Thoracic aorta endothelial cell (primary cell): ENCODE measurements around the gene CLNK. TPM values are rescaled to one million over a fixed set of nuclear protein-coding genes. Genes with fewer than 3 reads are reported as not detected.

Experiments
- total RNA-seq: library from RNA; depleted of rRNA; stranded (reverse); fragments of >200 nt; gene quantifications from 2 replicates; pipeline ENCODE4 v1.2.3, GENCODE V29; 2012

The CLNK gene, protein sequence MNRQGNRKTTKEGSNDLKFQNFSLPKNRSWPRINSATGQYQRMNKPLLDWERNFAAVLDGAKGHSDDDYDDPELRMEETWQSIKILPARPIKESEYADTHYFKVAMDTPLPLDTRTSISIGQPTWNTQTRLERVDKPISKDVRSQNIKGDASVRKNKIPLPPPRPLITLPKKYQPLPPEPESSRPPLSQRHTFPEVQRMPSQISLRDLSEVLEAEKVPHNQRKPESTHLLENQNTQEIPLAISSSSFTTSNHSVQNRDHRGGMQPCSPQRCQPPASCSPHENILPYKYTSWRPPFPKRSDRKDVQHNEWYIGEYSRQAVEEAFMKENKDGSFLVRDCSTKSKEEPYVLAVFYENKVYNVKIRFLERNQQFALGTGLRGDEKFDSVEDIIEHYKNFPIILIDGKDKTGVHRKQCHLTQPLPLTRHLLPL
- not detected in 2 replicates for total RNA-seq

GRCh38 chr4:10684631-10685030, at the start of gene CLNK:
TSS of gene CLNK (minus strand) at chr4:10684768. CDS start at chr4:10667869, 16,899 bp downstream.

DNA sequence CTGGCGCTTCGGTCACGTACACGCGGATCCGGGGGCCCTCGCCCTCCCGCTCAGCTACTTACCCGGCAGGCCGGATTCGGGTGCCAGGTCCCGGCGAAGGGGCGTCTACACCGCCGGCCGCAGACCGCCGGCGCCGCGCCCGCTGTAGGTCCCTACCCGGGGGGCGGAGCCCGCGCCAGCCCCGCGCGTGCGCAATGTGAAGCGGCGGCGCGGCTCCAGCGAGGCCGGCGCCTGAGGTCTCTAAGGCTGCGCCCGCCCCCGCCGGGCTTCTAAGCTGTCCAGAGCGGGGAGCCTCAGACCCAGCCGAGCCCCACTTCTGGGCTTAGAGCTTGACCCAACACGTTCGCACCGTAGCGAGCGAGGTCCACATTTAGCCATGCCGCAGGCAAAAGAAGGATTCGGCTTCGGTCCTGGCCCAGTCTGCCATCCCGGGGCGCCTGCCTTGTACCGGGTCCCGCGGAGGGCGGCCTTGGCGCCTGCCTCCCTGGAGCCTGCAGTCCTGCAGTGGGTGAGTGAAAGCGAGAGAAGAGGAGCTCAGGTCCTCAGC, 227.2 kb downstream of the CLNK start, which contains the start of gene ZNF518B:
TSS of gene ZNF518B (minus strand) at position 172 of the 547 bp plus-strand sequence. CDS start 11,098 bp downstream, outside the sequence.

Other genes starting within 250 kb of the CLNK start
- gene ZNF518B, start 227.3 kb downstream of the CLNK start, total RNA-seq = 57.4 and 68.9 TPM in 2 replicates